Measurements from ENCODE around the gene PSKH1.

- TF ChIP-seq, protein P1, sequence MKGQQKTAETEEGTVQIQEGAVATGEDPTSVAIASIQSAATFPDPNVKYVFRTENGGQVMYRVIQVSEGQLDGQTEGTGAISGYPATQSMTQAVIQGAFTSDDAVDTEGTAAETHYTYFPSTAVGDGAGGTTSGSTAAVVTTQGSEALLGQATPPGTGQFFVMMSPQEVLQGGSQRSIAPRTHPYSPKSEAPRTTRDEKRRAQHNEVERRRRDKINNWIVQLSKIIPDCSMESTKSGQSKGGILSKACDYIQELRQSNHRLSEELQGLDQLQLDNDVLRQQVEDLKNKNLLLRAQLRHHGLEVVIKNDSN (CRISPR knock-in tag; IDR thresholded peaks at IDR 0.05) = no peak
- TF ChIP-seq CHCHD3 (CRISPR knock-in tag; IDR thresholded peaks at IDR 0.05) = no peak
- no peak for TF ChIP-seq BRF2 (IDR thresholded peaks at IDR 0.05; ENCODE audit: borderline replicate concordance, insufficient read depth, insufficient read length)
- no peak for TF ChIP-seq THRB (CRISPR knock-in tag; conservative IDR thresholded peaks at IDR 0.05)
- no peak for TF ChIP-seq ZNF277 (CRISPR knock-in tag; IDR thresholded peaks at IDR 0.05; ENCODE audit: borderline replicate concordance)
- no peak for TF ChIP-seq MXI1 (IDR thresholded peaks at IDR 0.05; ENCODE audit: low read depth, low read length)
- TF ChIP-seq FOXA3 (CRISPR knock-in tag; conservative IDR thresholded peaks at IDR 0.05 in 1 of 2, IDR thresholded peaks at IDR 0.05 in 1 of 2) = no peak
- no peak for TF ChIP-seq SRSF9 (IDR thresholded peaks at IDR 0.05; ENCODE audit: borderline replicate concordance, low read depth, low read length)
Measured at GRCh38 chr16:67843343-67843765, 49.7 kb upstream of the PSKH1 start.
